A673 (cell line): ENCODE measurements around the gene SLX4IP.

Source experiments
- EZH2 ChIP-seq: fragments of 200-600 bp; sonication (generic); IDR thresholded peaks from 2 replicates; pipeline ENCODE4 v1.6.1; 2017; ENCODE audit warnings: borderline replicate concordance, low read depth, mild to moderate bottlenecking, mixed read lengths, antibody characterized with exemption, low read length; ENCODE audit not compliant: poor library complexity, severe bottlenecking
- TF ChIP-seq, protein P1 (sequence below): fragments of 300-800, 200-600 bp; sonication (generic); conservative IDR thresholded peaks from 2 replicates; pipeline ENCODE4 v1.5.1; 2017; ENCODE audit warnings: low read depth, mild to moderate bottlenecking, antibody characterized with exemption, low read length, moderate library complexity, mixed read lengths

DNA sequence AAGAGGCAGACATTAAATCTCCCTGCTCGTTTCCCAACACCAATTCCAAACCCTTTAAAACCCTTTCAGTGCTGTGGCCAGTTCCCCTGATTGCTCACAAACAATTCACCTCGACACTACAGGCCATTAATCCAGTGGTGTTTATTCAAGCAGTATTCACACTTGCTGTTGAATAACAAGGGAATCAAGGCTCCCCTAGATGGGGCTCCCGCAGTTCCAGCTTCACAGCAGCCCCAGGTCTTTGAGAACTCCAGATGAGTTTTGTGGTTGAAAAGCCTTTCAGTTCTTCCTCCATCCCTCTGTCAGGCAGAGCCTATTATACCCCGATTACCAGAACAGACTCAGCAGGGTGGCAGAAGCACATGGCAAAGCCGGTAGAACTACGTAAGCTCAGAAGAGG, 202.5 kb downstream of the SLX4IP start:
- TF ChIP-seq, protein P1, sequence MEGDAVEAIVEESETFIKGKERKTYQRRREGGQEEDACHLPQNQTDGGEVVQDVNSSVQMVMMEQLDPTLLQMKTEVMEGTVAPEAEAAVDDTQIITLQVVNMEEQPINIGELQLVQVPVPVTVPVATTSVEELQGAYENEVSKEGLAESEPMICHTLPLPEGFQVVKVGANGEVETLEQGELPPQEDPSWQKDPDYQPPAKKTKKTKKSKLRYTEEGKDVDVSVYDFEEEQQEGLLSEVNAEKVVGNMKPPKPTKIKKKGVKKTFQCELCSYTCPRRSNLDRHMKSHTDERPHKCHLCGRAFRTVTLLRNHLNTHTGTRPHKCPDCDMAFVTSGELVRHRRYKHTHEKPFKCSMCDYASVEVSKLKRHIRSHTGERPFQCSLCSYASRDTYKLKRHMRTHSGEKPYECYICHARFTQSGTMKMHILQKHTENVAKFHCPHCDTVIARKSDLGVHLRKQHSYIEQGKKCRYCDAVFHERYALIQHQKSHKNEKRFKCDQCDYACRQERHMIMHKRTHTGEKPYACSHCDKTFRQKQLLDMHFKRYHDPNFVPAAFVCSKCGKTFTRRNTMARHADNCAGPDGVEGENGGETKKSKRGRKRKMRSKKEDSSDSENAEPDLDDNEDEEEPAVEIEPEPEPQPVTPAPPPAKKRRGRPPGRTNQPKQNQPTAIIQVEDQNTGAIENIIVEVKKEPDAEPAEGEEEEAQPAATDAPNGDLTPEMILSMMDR, result no peak
- no peak for TF ChIP-seq EZH2
